ENCODE measurements around the gene ZNF213.

- TF ChIP-seq ZNF394 (tag by site-specific recombination; IDR thresholded peaks at IDR 0.05; ENCODE audit: borderline replicate concordance) = no peak
- no peak for TF ChIP-seq CTCF (tag by site-specific recombination; IDR thresholded peaks at IDR 0.05)
- no peak for TF ChIP-seq SP3 (tag by site-specific recombination; IDR thresholded peaks at IDR 0.05)
- TF ChIP-seq ZNF138 (tag by site-specific recombination; IDR thresholded peaks at IDR 0.05; ENCODE audit: borderline replicate concordance) = no peak
- no peak for TF ChIP-seq ZBTB20 (tag by site-specific recombination; IDR thresholded peaks at IDR 0.05)
- TF ChIP-seq MZF1 (tag by site-specific recombination; IDR thresholded peaks at IDR 0.05; ENCODE audit: borderline replicate concordance) = no peak
- TF ChIP-seq REST (tag by site-specific recombination; IDR thresholded peaks at IDR 0.05) = no peak
- no peak for TF ChIP-seq ZNF518A (tag by site-specific recombination; conservative IDR thresholded peaks at IDR 0.05; ENCODE audit: low read depth)
- TF ChIP-seq ZNF76 (tag by site-specific recombination; IDR thresholded peaks at IDR 0.05; ENCODE audit: borderline replicate concordance, low read depth) = no peak
- no peak for TF ChIP-seq ZBTB26 (tag by site-specific recombination; optimal IDR thresholded peaks at IDR 0.05)
Observed at GRCh38 chr16:3115003-3115402, 19.8 kb upstream of the ZNF213 start.

Data from HEK293 (cell line).